H1 (cell line): ENCODE results near the gene ATG7. TPM values are rescaled to one million over a fixed set of nuclear protein-coding genes. Genes with fewer than 3 reads are reported as not detected.

ENCODE experiments used
- CEBPB ChIP-seq: IDR thresholded peaks from 2 replicates; pipeline ENCODE4 v1.6.1; 2012; ENCODE audit warnings: low read depth, low read length
- CTCF ChIP-seq, 3 experiments: IDR thresholded peaks; 1 replicate in 2 of 3; 2 replicates in 1 of 3; pipeline versions ENCODE4 v1.5.1 to v1.6.1; 2011; ENCODE audit warnings: low read length in 3 of 3, mild to moderate bottlenecking in 3 of 3, inconsistent platforms in 2 of 3, low read depth in 1 of 3, moderate library complexity in 1 of 3; ENCODE audit not compliant: insufficient read depth in 1 of 3; ENCODE audit errors: control extremely low read depth in 1 of 3
- EGR1 ChIP-seq: IDR thresholded peaks from 2 replicates; pipeline ENCODE4 v1.6.1; 2011; ENCODE audit warnings: low read depth, low read length, borderline replicate concordance
- FOSL1 ChIP-seq: IDR thresholded peaks from 2 replicates; pipeline ENCODE4 v1.6.1; 2011; ENCODE audit warnings: mild to moderate bottlenecking, low read depth, low read length, moderate library complexity; ENCODE audit not compliant: insufficient read depth
- KDM4A ChIP-seq: IDR thresholded peaks from one replicate; pipeline ENCODE4 v1.7.1; 2012; ENCODE audit warnings: low read depth, mild to moderate bottlenecking, moderate library complexity, low read length, inconsistent platforms; ENCODE audit not compliant: severe bottlenecking
- POLR2A ChIP-seq, 2 experiments: IDR thresholded peaks; 1 replicate in 1 of 2; 2 replicates in 1 of 2; pipeline ENCODE4 v1.6.1; 2011; ENCODE audit warnings: low read depth in 2 of 2, low read length in 2 of 2, mild to moderate bottlenecking in 2 of 2; ENCODE audit errors: control extremely low read depth in 1 of 2
- POLR2AphosphoS5 ChIP-seq: IDR thresholded peaks from 2 replicates; pipeline ENCODE4 v1.6.1; 2011; ENCODE audit warnings: low read depth, low read length
- SAP30 ChIP-seq: fragments of 300-600 bp; sonication (generic); IDR thresholded peaks from 2 replicates; pipeline ENCODE4 v1.7.1; 2012; ENCODE audit warnings: low read length, moderate library complexity, mild to moderate bottlenecking, inconsistent platforms; ENCODE audit not compliant: insufficient read depth, insufficient replicate concordance
- TEAD4 ChIP-seq: IDR thresholded peaks from 2 replicates; pipeline ENCODE4 v1.6.1; 2012; ENCODE audit warnings: low read depth, low read length, inconsistent platforms, mixed read lengths
- polyA plus RNA-seq, 7 experiments: library from polyadenylated mRNA; depleted of rRNA in 3 of 7; stranded (reverse) in 5 of 7; unstranded in 2 of 7; fragments of >200 nt in 5 of 7; fragments of 200-250 nt in 2 of 7; gene quantifications; 1 replicate in 5 of 7; 2 replicates in 1 of 7; 4 replicates in 1 of 7; pipeline versions ENCODE4 v1.2.1 to v1.2.3, GENCODE V29; 2011 to 2013; ENCODE audit warnings: missing spikeins in 2 of 7, mixed read lengths in 2 of 7
- total RNA-seq: library from RNA; stranded (reverse); fragmentation: NEBNext Ultra II Directional; extraction: Animal tissue kit (Norgen Biotek cat#: 25700); gene quantifications from 2 replicates; pipeline ENCODE4 v1.2.1, GENCODE V29; 2021

The ATG7 gene
- total and polyA plus RNA-seq, 2 of the 8 experiments (the other 6 are each of a cell fraction or from before 2014, with no cell fraction given) = 15.0 to 19.1 TPM

GRCh38 chr3:11601446-11602238 is 329.4 kb downstream of the ATG7 start (continued):
- TF ChIP-seq CTCF (IDR thresholded peaks at IDR 0.05; ENCODE audit: control extremely low read depth in 1 of 3, insufficient read depth in 1 of 3, low read depth in 1 of 3, low read length in 3 of 3) = no peak
- no peak for TF ChIP-seq TEAD4
- no peak for TF ChIP-seq KDM4A
- TF ChIP-seq EGR1 = no peak
- TF ChIP-seq POLR2A (IDR thresholded peaks at IDR 0.05; ENCODE audit: control extremely low read depth in 1 of 2, low read depth in 2 of 2, low read length in 2 of 2) = no peak
- no peak for TF ChIP-seq CEBPB
- no peak for TF ChIP-seq POLR2AphosphoS5
- TF ChIP-seq SAP30 = no peak
- TF ChIP-seq FOSL1 = no peak
